Kidney (tissue), 14 donors: ENCODE data around the gene RIMBP2. TPM values are rescaled to one million over a fixed set of nuclear protein-coding genes. Genes with fewer than 3 reads are reported as not detected.

Experiments
- DNase-seq, 5 donors: peaks; one replicate each; pipeline ENCODE4 v3.0.0-alpha.2; 2013 to 2020
- FAIRE-seq: peaks from 2 replicates; lab custom pipeline; 2012; peaks lifted over from hg19 to GRCh38; lab: Jason Lieb, UNC
- H3K27ac ChIP-seq, 2 donors: one replicate each; pipeline ENCODE4 v1.7.0; 2013; ENCODE audit warnings: low read depth in 2 of 2, low read length in 2 of 2, inconsistent platforms in 1 of 2
- H3K27me3 ChIP-seq: one replicate; pipeline ENCODE4 v1.7.1; 2013; ENCODE audit warnings: low read length, inconsistent platforms; ENCODE audit not compliant: control insufficient read depth, insufficient read depth
- H3K36me3 ChIP-seq, 3 donors: one replicate each; pipeline versions ENCODE4 v1.7.0 to v1.7.1; 2013; ENCODE audit warnings: low read length in 3 of 3, control low read depth in 1 of 3, inconsistent platforms in 1 of 3; ENCODE audit not compliant: insufficient read depth in 3 of 3, control insufficient read depth in 2 of 3
- H3K4me1 ChIP-seq, 3 donors: one replicate each; pipeline versions ENCODE4 v1.7.0 to v1.7.1; 2013; ENCODE audit warnings: low read length in 3 of 3, inconsistent platforms in 1 of 3, low read depth in 1 of 3; ENCODE audit not compliant: control insufficient read depth in 2 of 3, insufficient read depth in 2 of 3
- H3K4me3 ChIP-seq, 3 donors: one replicate each; pipeline versions ENCODE4 v1.7.0 to v1.8.1; 2013; ENCODE audit warnings: low read length in 3 of 3, control low read depth in 1 of 3, inconsistent platforms in 1 of 3
- H3K9ac ChIP-seq, 3 donors: one replicate each; pipeline versions ENCODE4 v1.7.0 to v1.7.1; 2013; ENCODE audit warnings: low read length in 3 of 3, control low read depth in 1 of 3, inconsistent platforms in 1 of 3
- H3K9me3 ChIP-seq, 3 donors: one replicate each; pipeline versions ENCODE4 v1.7.0 to v1.7.1; 2013; ENCODE audit warnings: low read length in 3 of 3, control low read depth in 1 of 3, inconsistent platforms in 1 of 3; ENCODE audit not compliant: control insufficient read depth in 2 of 3, insufficient read depth in 1 of 3
- CTCF ChIP-seq: IDR thresholded peaks from 3 replicates; pipeline ENCODE4 v1.5.1; 2012; ENCODE audit warnings: mild to moderate bottlenecking, moderate library complexity, borderline replicate concordance; ENCODE audit not compliant: insufficient read depth; ENCODE audit errors: extremely low read depth
- intact Hi-C: fragments of 100-400 bp; cut with DNase I; formaldehyde crosslinking; loops from one replicate; pipeline ENCODE4 v1.11.1; 2022
- polyA plus RNA-seq: library from polyadenylated mRNA; stranded (reverse); fragments of 350-450 nt; fragmentation: Illumina TruSeq; extraction: RNeasy Lipid Tissue Mini Kit (QIAGEN cat#74804); gene quantifications from one replicate; pipeline ENCODE4 v1.2.3, GENCODE V29; 2014; ENCODE audit warnings: low read depth, low replicate concordance; ENCODE audit not compliant: insufficient read depth
- total RNA-seq: library from RNA; stranded (reverse); fragmentation: NEBNext Ultra II Directional; extraction: Animal tissue kit (Norgen Biotek cat#: 25700); gene quantifications from one replicate; pipeline ENCODE4 v1.2.1, GENCODE V29; 2021
- donor health status: control.
- donor health status: control.
- donor health status: control.
- donor health status: control.
- donor health status: control.
- donor health status: DM: yes; HTN: yes; CAD: no.
- donor health status: Normal renal cell carcinoma (clear cell type).

Gene RIMBP2
- total and polyA plus RNA-seq, 2 donors from 2014 or later: 2.8 to 51.7 TPM

- Histone ChIP-seq H3K4me3 (no peak overlapping the region), H3K9me3 (no peaks in the 10 kb centered on the region), H3K9ac (no peak overlapping the region), H3K27me3 (no peaks in the 10 kb centered on the region), H3K36me3 (no peaks in the 10 kb centered on the region), H3K4me1 (no peaks in the 10 kb centered on the region), H3K27ac (no peak overlapping the region)
- TF ChIP-seq CTCF: no peak
- intact Hi-C loops: no loop called here
- FAIRE-seq: no peak
- no peak for DNase-seq
Observed at GRCh38 chr12:130477266-130477665, 238.8 kb downstream of the RIMBP2 start.

- H3K27me3 ChIP-seq: no peaks in the 10 kb centered on the region
- FAIRE-seq (no peak), DNase-seq (peak in 3 of 5 donors; percentile 36 to 58 (median 40))
- no peaks in the 10 kb centered on the region for H3K9me3 ChIP-seq
- no peak overlapping the region for H3K9ac ChIP-seq
- H3K27ac ChIP-seq: no peak overlapping the region
- intact Hi-C loops: no loop called here
- H3K36me3 ChIP-seq: no peaks in the 10 kb centered on the region
- H3K4me1 ChIP-seq: no peaks in the 10 kb centered on the region
- no peak overlapping the region for H3K4me3 ChIP-seq
- TF ChIP-seq CTCF: no peak
Observed at GRCh38 chr12:130476451-130477135, 239.5 kb downstream of the RIMBP2 start.

- FAIRE-seq (no peak), DNase-seq (no peak)
- no peaks in the 10 kb centered on the region for H3K4me1 ChIP-seq
- no peaks in the 10 kb centered on the region for H3K36me3 ChIP-seq
- no peak for TF ChIP-seq CTCF
- H3K9me3 ChIP-seq: no peaks in the 10 kb centered on the region
- no peak overlapping the region for H3K27ac ChIP-seq
- intact Hi-C loops: no loop called here
- H3K27me3 ChIP-seq: no peaks in the 10 kb centered on the region
- no peak overlapping the region for H3K4me3 ChIP-seq
- H3K9ac ChIP-seq: no peak overlapping the region
Observed at GRCh38 chr12:130474599-130475269, 241.4 kb downstream of the RIMBP2 start.
